ENCODE data around the gene RAD23A. TPM values are rescaled to one million over a fixed set of nuclear protein-coding genes. Genes with fewer than 3 reads are reported as not detected.
A peak's percentile ranks its signal among the peaks of the same experiment; 100 is the strongest.

RAD23A gene
- total RNA-seq, 4 donors from 2014 or later = 72.0 to 128 (median 101) TPM

GRCh38 chr19:12943437-12944044 is 2.1 kb upstream of the RAD23A start:
- Histone ChIP-seq H3K36me3 (peaks cover 58 to 70% of the 10 kb centered on the region in 2 donors), H3K27ac (peak overlapping the region in 2 of 3 donors; percentile 43 to 48), H3K4me3 (replicated peaks in 1 of 3) (no peak overlapping the region), H3K4me1 (peaks cover 45 to 66% of the 10 kb centered on the region in 2 donors), H3K27me3 (no peaks in the 10 kb centered on the region), H3K9me3 (no peaks in the 10 kb centered on the region)
- TF ChIP-seq POLR2A (IDR thresholded peaks at IDR 0.05) (no peak), CTCF (IDR thresholded peaks at IDR 0.05) (no peak)
- DNase-seq = no peak
- WGBS, 2 donors = 81 to 84% methylated on average over 18 of the region's 18 CpGs
- intact Hi-C loops (cut with DNase I) = no loop called here

DNA sequence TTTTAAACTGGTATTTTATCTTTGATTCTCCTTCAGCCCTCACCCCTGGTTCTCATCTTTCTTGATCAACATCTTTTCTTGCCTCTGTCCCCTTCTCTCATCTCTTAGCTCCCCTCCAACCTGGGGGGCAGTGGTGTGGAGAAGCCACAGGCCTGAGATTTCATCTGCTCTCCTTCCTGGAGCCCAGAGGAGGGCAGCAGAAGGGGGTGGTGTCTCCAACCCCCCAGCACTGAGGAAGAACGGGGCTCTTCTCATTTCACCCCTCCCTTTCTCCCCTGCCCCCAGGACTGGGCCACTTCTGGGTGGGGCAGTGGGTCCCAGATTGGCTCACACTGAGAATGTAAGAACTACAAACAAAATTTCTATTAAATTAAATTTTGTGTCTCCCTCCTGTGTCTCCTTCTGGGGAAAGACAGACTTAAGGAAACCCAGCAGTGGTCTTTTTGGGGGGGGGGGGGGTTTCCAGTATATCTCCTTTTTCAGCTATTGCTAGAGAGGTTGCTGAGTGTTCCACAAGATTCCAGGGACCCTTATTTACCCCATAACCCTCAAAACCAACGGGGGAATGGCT is 1.5 kb upstream of the RAD23A start:
- Histone ChIP-seq H3K27me3 (no peaks in the 10 kb centered on the region), H3K36me3 (peaks cover 64 to 72% of the 10 kb centered on the region in 2 donors), H3K9me3 (no peaks in the 10 kb centered on the region), H3K4me1 (peaks cover 45 to 66% of the 10 kb centered on the region in 2 donors), H3K4me3 (replicated peaks in 1 of 3) (no peak overlapping the region), H3K27ac (peak overlapping the region in 1 of 3 donors; percentile 43)
- WGBS, 2 donors = 62 to 74% methylated on average over 2 of the region's 2 CpGs
- DNase-seq = no peak
- no peak for TF ChIP-seq CTCF (IDR thresholded peaks at IDR 0.05)
- no peak for TF ChIP-seq POLR2A (IDR thresholded peaks at IDR 0.05)
- intact Hi-C loops (cut with DNase I) = no loop called here

DNA sequence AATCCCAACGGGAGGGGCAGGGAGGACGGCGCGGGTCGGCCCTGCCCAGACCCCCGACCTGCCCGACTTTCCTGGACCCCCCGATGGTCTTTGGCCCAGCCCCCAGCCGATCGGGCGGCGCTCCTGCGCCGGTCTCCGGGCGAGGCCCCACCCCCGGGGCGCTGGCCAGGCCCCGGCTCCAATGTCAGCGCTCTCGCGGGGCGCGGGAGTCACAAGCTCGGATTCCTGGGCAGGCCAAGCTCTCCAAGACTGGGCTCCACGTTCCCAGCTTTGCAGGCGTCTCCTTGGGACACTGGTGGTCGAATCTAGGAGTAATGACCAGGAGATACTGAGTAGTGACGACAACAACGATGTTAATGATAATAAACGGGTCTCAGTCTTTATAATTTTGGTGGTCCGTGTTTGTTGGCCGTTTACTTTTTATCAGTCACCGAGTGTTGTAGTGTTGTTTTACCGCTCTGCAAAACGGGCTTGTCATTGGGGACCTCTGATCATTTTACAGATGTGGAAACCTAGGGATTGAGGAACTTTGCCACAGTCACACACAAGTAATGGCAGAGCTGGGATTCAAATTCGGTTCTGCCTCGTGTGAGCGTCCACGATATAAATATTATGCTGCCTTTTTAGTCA is 545 bp downstream of the RAD23A start:
- peak; percentile 80 to 84 for DNase-seq
- Histone ChIP-seq H3K27me3 (no peaks in the 10 kb centered on the region), H3K36me3 (peaks cover 52 to 70% of the 10 kb centered on the region in 2 donors), H3K9me3 (no peaks in the 10 kb centered on the region), H3K4me3 (replicated peaks in 1 of 3) (peak overlapping the region; percentile 38 to 94 (median 60)), H3K4me1 (peaks cover 29 to 49% of the 10 kb centered on the region in 2 donors), H3K27ac (peak overlapping the region; percentile 79 to 98 (median 94))
- no peak for TF ChIP-seq CTCF (IDR thresholded peaks at IDR 0.05)
- no peak for TF ChIP-seq POLR2A (IDR thresholded peaks at IDR 0.05)
- intact Hi-C loops (cut with DNase I) = no loop called here
- WGBS, 2 donors = 1% methylated on average over 13 to 21 of the region's 40 CpGs

- WGBS, 2 donors = 55 to 59% methylated on average over 14 of the region's 14 CpGs
Measured at GRCh38 chr19:12946731-12947496, 1.3 kb downstream of the RAD23A start.

More at GRCh38 chr19:12946731-12947496, 1.3 kb downstream of the RAD23A start:
- no peak for TF ChIP-seq CTCF (IDR thresholded peaks at IDR 0.05)
- no peak for TF ChIP-seq POLR2A (IDR thresholded peaks at IDR 0.05)
- DNase-seq = no peak
- intact Hi-C loops (cut with DNase I) = no loop called here
- peaks cover 23 to 43% of the 10 kb centered on the region in 2 donors for H3K4me1 ChIP-seq
- peak overlapping the region in 1 of 3 donors; percentile 79 for H3K27ac ChIP-seq
- peaks cover 51 to 70% of the 10 kb centered on the region in 2 donors for H3K36me3 ChIP-seq
- no peaks in the 10 kb centered on the region for H3K27me3 ChIP-seq
- no peaks in the 10 kb centered on the region for H3K9me3 ChIP-seq
- H3K4me3 ChIP-seq (replicated peaks in 1 of 3) = peak overlapping the region in 2 of 3 donors; percentile 60 to 94

Data from thyroid gland (tissue), 4 donors.